ENCODE data around the gene MCTP1.
"Not testable (repeated sequence)": the region's sequence is repeated elsewhere in the genome, so short reads cannot be mapped to it uniquely, and the experiment has no call there.

The MCTP1 gene

DNA sequence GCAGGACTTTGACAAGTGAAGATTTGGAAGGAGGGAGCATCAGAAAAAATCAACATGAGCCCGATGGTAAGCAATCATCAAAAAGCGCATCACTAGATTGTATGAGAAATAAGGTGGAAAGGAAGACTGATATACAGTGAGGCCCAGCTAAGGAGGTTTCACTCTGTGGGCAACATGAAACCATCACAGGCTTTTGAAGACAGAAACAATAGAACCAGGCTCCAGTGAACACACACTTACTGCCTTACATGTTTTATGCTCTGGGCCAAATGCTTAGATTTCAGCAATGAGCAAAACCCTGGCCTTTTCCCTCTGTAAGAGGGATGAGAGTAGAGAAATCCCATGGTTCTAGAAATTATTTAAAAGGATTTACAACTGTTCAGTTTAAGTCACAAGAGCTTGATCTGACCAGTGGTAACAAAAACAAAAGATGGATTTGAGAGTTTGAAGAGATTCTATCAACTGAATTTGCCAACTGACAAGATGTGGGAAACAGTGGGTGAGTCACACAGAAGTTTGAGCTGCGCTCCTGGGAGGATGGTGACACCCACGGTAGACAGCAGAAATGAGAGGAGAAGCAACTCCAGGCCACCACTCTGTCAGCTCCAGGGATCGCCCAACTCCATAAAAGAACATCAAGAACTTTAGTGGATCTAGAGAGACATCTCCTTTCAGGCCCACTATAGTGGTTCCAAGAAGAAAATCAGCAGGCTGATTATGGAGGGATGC lies 261.8 kb downstream of the MCTP1 start:
- no peak for DNase-seq

DNA sequence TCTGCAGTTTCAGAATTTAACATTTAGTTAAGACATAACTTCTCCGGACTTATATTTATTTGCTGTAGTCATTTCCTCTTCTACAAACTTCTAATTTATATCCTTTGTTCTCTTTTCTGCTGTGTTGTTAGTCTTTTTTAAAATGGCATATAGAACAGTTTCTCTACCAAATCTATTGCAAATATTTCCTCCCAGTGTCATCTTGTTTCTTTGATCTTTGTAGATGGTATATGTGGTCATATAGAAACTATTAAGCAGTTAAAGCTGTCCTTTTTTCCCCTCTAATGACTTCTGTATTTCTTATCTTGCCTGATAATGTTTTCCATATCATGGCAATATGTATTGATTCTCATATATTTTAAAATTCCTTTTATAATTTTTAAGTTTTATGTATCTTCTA lies 264.5 kb downstream of the MCTP1 start:
- DNase-seq = no peak

DNA sequence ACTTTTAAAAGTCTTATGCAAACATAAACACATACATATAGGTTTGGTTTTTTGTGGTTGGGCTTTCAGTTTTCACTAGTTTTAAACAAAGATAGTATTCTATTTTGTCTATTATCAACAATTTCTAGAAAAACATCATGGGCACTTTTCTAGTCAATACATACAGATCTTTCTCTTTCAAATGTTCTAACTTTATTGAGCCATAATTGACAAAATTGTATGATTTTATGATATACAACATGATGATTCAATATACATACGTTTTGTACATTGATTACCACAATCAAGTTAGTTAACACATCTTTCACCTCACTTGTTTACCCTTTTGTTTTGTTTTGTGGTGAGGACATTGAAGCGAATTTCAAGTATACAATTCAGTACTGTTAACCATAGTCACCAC lies 265.9 kb downstream of the MCTP1 start:
- no peak for DNase-seq

DNA sequence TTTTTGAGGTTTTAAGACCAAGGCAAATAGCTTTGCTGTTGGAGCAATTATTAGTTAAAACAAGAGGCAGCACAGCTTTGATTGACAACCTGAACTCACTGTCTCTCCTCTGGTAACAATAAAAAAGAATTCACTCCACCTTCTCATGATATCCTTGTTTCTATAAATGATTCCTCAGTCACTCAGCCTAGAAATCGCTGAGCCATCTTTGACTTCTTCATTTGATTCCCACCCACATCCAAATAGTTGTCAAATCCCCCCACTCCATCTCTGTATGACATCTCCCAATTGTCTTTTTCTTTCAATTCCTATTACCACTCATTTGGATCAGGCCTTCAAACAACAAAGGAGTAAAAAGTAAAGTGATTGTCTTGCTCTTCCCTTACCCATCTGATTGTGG lies 266.4 kb downstream of the MCTP1 start:
- no peak for DNase-seq

DNA sequence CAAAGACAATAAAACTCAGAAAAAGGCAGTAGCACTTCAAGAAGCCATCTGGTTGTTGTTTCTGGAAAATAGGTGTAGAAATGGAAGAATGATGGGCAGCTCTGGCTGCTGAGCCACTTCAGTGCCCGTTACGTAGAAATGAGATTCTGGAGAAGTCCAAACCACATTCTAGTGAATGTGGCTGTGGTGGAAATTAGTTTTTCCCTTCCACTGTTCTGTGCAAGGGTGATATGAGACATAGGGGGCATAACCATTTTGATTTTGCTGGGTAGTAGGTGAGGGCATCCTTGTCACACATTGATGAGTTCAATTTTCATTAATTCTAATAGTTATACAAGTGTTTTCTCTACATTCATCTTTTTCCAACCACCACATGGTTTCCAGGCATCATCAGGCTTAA lies 275.1 kb downstream of the MCTP1 start:
- DNase-seq = no peak

DNA sequence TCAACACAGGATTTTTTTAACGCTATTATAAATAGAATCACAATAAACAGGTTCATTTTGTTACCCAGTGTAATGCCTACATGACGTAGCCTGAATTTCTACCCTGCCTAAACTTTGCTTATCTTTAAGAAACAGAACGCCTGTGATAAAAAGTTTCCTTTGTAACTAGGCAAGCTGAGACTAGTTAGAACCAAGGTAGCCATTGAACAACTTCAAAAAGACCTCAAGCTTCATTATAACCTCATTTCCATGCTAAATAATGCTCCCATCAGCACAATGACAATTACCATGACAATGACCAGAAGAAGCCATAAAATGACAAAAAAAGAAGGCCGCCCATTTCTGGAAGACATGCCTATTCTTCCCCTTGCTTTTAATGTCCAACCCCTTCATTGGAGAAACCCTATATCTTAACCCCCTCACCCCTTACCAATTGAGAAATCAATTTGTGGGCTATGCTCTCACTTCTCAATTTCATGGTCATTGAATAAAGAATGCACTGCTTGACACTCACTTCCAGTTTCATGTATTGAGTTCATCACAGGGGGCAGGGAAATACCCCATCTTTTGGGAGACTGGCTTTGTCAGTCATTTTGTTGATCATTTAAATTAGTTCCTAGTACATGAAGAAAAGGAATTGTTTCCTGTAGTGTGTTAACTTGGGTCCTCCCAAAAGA lies 276.8 kb downstream of the MCTP1 start:
- no peak for DNase-seq

DNA sequence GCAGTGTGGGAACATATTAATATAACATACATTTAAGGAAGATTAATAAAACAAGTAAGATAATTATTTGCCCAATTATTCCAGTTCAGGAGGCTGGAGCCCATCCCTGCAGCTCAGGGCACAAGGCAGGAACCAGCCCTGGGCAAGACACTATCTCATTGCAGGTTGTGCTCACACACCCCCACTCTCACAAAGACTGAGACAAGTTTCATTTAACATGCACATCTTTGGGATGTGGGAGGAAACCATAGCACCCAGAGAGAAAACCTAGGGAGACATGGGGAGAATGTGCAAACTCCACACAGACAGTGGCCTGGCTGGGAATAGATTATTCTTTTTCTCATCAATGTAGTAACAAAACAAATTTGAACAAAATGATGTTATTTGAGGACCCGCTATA lies 279.1 kb downstream of the MCTP1 start:
- DNase-seq = no peak

DNA sequence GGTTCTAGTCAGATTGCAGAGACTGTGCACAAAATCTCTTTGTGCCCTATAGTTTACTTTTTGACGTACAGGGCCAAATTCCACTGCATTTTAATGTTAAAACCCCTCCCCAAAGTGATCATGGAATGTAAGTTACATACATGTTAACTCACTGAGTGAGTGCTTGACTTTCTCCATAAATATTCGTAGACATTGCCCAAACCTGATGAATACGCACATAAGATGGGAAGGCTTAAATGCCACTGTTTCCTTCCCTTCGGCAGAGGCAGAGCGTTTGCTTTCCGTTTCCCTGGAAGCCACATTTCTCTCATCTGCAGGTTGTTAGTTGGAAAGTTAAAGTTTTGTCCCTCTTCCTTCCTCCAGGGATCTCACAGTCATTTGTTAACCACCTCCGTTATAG lies 286.2 kb downstream of the MCTP1 start:
- no peak for DNase-seq

DNA sequence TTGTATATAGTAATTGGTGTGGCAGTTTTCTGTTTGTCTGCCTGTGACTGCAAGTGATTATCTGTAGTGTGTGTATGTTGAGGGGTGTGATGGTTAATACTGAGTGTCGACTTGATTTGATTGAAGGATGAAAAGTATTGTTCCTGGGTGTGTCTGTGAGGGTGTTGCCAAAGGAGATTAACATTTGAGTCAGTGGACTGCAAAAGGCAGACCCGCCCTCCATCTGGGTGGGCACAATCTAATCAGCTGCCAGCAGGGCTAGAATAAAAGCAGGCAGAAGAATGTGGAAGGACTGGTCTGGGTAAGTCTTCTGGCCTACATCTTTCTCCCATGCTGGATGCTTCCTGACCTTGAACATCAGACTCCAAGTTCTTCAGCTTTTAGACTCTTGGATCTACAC lies 290.4 kb downstream of the MCTP1 start:
- DNase-seq = not testable (repeated sequence)

DNA sequence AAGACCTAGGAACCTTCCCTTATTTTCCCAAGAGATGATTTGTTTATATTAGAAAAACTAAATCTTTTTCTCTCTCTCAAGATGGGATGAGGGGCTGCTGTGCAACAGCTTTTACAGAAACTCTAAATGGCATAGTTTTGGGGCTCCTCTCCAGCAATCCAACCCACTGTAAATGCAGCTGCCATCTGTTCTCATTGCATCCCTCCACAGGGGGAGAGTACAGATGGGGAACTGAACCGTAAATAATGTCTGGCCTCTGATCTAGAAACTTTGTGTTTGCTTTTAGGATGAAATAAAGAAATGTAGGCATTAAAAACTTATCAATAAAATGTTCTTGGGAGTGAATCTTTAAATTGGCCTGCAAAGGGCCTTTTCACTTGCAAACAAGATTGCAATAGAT lies 291.4 kb downstream of the MCTP1 start:
- DNase-seq = no peak

DNA sequence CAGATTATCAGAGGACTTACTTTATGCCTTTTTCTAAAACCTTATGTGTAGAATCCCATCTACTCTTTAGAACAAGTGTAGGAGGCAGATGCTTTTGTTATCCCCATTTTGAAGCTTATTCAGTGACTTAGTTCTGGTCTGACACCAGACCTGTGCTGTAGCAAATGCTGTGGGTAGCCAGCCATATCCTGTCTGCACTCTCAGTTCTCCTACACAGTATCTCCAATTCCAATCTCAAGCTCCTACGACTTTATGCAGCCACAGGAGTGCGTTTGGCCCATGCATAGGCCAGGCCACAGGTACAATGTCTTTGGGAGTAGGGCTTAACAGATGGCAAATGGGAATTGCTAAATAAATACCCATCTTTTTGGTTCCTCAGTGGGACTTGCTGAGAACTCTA lies 292.6 kb downstream of the MCTP1 start:
- no peak for DNase-seq

DNA sequence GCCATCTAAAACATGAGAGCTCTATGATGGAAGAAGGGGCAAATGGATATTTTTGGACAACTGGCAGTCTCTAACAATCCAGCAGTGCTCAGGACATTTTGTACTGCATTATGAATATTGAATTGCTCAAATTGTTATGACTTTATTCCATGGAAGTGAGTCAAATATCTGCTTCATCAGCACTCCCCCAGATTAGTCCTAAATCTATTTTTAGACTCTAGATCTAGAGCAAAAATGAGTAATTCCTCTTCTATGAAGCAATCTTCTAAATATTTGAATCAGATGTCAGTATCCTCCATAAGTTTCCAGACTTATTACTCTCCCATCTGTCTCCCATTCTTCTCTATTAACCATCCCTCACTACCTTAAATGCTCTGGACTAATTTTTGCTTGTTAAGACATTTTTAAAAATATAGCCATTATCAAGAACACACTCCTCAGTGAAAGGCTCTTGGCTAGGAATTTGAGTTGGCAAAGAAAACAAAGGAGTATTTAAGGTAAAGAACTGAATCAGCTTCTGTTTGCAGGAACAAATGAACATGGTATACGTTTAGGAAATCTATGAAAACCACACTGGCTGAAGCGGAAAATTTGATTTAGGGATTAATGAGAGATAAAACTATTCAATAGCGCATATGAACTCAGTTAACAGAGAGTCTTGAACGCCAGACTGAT lies 300.9 kb downstream of the MCTP1 start:
- no peak for DNase-seq

DNA sequence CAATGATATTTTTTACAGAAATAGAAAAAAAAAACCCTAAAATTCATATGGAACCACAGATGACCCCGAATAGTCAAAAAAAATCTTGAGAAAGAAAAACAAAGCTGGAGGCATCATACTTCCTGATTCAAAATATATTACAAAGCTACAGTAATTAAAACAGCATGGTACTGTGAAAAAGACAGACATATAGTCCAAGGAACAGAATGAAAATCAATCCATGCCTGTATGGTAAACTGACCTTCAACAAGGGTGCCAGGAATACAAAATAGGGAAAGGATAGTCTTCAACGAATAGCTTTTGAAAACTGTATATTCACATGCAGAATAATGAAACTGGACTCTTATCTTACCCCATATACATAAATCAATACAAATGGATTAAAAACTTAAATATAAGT lies 307.5 kb downstream of the MCTP1 start:
- no peak for DNase-seq

DNA sequence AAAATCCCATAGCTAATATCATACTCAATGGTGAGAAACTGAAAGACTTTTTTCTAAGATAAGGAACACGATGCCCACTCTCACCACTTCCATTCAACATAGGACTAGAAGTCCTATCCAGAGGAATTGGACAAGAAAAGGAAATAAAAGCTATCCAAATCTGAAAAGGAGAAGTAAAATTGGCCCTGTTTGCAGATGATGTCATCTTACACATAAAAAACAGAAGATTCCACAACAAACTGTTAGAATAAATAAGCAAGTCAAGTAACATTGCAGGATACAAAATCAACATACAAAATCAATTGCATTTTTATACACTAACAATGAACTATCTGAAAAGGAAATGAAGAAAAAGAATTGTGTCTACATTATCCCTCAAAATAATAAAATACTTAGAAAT lies 308.0 kb downstream of the MCTP1 start:
- DNase-seq = no peak

DNA sequence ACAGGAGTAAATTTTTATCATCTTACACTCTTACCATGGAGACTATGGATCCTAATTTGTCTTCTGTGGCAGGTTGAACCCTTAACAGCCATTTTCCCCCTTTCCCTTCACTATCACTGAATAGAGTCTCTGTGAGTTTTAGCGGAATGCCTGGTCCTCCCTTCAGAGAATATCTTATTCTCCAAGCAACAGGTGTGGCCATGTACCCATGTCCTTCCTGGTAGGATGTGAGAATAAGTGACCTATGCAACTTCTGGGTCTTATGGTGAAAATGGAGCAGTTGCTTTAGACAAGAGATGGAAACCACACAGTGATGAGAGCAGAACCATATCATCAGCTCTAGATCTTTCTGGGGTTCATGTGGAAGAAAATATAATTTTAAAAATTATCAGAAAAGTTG lies 312.6 kb downstream of the MCTP1 start:
- DNase-seq = no peak

DNA sequence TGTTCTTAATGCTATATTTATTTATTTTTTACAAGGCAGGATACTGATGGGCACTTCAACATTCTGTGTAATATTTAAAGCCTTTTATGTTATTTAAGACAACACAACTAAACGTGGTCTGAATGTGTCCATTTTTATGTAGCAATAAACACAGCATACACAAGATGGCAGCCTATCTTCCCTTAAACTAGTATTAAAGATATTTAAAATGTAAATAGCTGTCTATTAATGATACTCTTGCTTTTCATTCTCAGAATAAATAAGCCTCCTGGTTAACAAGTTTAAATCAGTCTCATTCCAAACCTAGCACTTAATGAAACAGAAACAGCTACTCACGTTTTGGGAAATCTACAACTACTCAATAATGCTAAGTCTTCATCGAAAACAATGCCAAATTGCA lies 315.7 kb downstream of the MCTP1 start:
- DNase-seq = peak; percentile 2

DNA sequence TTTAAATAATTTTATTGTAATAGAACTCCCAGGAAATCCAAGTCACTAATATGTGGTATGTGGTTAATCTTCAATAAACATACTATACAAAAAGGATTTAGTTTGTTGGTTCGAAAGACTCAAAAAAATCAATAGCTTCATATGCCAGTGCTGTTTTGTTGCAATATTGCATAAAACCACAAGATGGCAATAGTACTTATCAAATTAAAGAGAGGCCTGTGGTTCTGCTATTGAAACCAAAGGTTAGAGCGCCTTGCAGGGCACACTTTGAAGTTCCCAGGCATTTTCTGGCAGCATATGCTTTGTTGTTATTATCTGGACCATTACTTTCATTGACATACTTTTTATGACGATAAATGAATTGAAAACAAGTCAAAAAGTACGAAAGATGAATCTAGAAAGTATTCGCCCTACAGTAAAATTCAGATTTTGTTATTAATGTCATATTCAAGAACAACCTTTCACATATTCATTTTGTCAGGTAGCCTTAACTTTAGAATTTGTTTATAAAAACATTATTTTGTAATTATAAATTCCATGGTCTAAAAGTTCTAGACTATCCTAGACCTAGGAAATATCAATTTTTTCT lies 316.3 kb downstream of the MCTP1 start:
- peak; percentile 4 for DNase-seq

DNA sequence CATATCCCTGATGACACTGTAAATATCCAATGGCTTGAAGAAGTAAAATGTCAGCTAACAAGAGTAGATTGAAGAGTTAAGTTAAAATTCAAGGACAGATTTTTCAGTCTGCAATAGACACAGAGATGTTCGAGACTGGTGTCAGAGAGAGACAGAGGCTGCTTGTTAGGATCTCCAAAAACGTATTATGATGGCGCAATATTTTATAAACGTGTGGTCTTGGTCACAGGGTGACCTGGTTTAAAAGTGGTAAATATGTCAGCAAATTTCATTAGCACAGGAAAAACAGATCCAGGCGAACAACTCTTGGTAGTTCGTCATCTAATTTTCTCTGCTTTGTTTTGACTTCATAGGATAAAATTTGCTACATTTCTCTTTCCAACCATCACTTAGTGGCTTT lies 317.4 kb downstream of the MCTP1 start:
- no peak for DNase-seq

DNA sequence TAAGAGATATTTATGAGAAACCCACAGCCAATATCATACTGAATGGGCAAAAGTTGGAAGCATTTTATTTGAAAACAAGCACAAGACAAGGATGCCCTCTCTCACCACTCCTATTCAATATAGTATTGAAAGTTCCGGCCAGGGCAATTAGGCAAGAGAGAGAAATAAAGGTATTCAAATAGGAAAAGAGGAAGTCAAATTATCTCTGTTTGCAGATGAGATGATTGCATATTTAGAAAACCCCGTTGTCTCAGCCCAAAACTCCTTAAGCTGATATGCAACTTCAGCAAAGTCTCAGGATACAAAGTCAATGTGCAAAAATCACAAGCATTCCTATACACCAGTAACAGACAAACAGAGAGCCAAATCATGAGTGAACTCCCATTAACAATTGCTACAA lies 325.6 kb downstream of the MCTP1 start:
- DNase-seq = not testable (repeated sequence)

DNA sequence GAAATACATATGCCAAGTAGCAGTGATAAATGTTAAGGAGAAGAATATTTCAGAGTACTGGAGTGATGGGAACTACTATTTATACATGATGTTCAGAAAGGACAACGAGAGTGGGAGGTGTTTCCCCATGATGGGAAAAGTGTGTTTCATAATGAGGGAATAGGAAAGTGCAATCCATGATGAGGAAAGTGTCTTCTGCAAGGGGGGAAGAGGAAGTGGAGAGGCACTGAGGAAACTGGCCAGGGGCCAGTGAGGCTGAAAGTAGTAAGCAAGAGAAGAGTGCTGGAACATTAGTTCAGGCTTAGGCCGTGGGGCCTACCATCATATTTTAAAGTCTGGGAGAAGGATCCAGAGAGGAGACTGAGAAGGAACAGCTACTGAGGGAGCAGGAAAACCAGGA lies 339.2 kb downstream of the MCTP1 start:
- DNase-seq = no peak

DNA sequence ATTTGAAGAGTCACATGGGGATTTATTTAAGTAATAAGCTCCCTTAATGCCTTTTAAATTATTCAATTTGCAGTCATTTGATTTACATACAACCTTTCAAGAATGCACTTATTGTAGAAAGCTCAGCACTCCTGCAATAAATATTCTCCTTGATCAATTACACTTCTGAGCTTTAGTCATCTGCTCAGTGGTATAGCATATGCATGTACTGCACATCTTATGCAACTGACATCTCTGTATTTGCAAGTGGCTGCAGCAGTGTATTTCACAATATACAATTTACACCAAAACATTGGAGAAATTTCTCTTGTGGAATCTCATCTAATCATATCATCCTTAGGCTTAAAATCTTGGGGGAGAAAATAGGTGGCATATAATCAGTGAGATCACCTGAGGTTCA lies 340.7 kb downstream of the MCTP1 start:
- no peak for DNase-seq

DNA sequence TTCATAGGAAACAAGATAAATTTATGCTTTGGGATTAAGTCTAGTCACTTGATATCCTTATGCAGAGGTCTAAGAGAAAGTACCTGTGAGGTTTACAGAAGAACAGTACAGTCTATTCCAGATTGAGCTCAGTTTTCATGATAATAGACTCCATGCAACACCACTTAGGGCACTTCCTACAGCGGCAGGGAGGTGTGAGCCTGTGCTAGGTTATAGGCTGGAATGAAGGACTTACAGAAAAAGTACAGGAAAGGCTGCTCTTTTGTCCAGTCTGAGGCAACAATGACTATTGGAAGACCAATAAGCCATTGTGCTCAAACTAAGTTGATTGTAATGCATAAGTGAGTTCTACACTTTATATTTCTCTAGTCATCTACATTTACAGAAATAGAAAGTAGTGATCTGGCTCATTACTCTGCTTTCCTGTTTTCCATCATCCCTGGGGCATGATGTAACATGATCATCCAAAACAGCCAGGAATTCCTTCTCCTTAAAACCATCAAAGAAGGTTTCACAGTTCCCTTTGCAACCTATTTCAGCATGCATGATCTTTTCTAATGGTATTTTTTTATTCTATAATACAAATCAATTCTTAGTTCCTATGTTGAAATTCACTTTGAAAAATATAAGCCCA lies 343.7 kb downstream of the MCTP1 start:
- no peak for DNase-seq

DNA sequence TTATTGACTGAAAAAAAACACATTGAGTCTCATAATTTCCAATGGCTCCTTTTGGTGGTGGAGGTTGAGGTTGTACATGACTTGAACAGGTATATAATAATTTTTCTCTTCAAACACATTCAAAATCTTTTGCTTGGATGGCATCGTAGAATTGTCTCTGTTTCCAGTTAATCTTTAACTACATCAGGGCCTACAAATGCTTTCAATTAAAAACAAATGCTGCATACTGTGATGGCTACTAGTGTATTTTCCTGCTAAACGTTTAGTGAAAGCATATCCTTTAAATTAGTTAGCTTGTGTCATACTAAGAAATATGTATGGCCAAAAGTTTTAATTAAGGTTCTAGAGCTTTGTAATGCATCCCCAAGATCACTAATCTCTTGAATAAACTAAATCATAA lies 352.6 kb downstream of the MCTP1 start:
- no peak for DNase-seq

DNA sequence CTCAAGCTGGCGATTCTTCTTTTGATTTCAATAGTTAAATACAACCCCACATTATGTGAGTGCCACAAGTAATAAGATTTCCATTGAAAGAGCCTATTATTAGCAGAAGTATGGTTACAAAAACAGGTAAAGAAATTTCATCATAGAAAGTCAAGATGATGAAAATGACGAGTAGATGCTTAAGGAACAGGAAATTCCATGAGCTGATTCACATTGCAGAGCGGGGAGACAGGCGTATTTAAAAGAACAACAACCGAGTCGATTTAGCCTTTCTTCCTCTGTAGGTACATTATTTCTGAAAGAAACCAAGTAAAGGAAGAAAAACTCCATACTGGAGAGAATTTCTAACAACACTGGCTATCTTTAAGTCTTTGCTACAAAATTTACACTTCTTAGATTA lies 356.0 kb downstream of the MCTP1 start:
- DNase-seq = no peak
